ENCODE data around the gene PHACTR1. TPM values are rescaled to one million over a fixed set of nuclear protein-coding genes. Genes with fewer than 3 reads are reported as not detected.

PHACTR1 gene
- total RNA-seq, 1 donor from 2014 or later: 2.2 TPM

DNA sequence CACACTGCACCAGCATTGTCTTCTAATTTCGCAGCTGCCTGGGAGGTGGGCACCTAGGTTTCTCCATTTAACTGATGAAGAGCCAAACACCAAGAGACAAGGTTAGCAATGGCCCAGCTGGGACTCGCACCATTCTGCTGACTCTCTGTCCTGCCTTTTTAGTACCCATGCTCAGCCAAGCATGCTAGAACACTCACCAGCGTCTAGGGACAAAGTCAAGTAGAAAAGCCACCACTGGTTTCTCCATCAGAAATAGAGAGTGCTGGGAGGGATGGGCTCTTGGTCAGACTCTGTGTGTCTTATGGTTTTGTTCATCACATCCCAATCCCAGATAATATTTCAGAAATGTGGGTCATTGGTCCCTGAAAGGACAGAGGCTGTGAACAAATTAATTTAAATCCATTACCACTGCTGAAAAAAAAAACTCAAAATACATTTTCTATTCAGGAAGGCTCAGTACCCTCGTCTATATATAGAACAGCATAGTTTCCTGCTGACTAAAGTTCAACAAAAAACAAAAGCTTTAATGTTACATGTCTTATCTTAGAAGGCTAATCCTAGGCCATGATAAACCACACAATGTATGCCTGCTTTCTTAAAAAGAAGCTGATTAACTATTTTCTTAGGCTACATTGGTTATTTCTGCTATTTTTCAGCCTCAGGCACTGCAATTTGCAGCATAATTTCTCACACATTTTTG lies 500.8 kb downstream of the PHACTR1 start:
- Histone ChIP-seq H3K36me3 (ENCODE audit: control insufficient read depth, insufficient read depth, low read length) (no peaks in the 10 kb centered on the region), H3K4me3 (ENCODE audit: low read depth, low read length) (no peak overlapping the region), H3K27me3 (ENCODE audit: control insufficient read depth, insufficient read depth, low read length) (no peaks in the 10 kb centered on the region)
- TF ChIP-seq, protein P1, sequence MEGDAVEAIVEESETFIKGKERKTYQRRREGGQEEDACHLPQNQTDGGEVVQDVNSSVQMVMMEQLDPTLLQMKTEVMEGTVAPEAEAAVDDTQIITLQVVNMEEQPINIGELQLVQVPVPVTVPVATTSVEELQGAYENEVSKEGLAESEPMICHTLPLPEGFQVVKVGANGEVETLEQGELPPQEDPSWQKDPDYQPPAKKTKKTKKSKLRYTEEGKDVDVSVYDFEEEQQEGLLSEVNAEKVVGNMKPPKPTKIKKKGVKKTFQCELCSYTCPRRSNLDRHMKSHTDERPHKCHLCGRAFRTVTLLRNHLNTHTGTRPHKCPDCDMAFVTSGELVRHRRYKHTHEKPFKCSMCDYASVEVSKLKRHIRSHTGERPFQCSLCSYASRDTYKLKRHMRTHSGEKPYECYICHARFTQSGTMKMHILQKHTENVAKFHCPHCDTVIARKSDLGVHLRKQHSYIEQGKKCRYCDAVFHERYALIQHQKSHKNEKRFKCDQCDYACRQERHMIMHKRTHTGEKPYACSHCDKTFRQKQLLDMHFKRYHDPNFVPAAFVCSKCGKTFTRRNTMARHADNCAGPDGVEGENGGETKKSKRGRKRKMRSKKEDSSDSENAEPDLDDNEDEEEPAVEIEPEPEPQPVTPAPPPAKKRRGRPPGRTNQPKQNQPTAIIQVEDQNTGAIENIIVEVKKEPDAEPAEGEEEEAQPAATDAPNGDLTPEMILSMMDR (IDR thresholded peaks at IDR 0.05; ENCODE audit: insufficient read depth, low read length, poor library complexity, severe bottlenecking): no peak
- no peak for DNase-seq (ENCODE audit: low read depth)

DNA sequence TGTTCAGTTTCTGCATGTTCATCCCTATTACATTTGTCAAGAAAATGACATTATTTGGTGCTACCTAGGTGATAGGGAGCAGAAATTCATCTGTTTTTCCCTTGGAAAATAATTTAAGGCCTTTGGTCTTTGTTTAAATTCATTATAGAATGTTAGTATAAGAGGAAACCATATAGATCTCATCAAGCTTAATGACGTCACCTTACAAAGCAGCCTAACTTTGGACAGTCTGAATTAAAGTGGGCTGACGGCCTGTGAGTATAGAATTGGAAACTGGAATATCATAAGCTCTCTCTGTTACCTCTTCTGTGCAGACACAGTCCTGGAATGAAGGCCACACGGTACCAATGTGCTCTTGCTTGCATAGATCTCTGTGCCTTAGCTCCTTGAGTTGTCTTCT lies 503.7 kb downstream of the PHACTR1 start:
- no peak overlapping the region for H3K4me3 ChIP-seq (ENCODE audit: low read depth, low read length)
- no peaks in the 10 kb centered on the region for H3K36me3 ChIP-seq (ENCODE audit: control insufficient read depth, insufficient read depth, low read length)
- H3K27me3 ChIP-seq (ENCODE audit: control insufficient read depth, insufficient read depth, low read length): no peaks in the 10 kb centered on the region
- DNase-seq (ENCODE audit: low read depth): no peak
- TF ChIP-seq, protein P1 (IDR thresholded peaks at IDR 0.05; ENCODE audit: insufficient read depth, low read length, poor library complexity, severe bottlenecking): no peak

DNA sequence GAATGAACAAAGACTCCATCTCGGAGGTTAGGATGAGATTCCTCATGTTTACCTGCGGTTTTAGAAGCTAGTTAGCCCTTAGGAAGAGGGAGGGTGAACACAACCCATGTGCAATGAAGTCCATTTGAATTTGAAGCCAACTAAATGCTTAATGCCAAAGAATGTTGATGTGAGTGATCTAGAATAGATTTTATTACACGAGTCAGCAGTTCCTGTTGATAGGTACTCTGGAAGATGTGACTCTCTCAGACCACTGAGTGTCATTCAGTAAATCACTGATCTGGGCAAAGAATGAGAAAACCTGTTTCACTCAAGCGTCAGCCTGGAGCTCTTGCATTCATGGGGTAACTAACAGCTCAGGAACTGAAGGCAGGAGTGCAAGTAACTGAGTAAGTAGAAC lies 505.5 kb downstream of the PHACTR1 start:
- no peak overlapping the region for H3K4me3 ChIP-seq (ENCODE audit: low read depth, low read length)
- H3K27me3 ChIP-seq (ENCODE audit: control insufficient read depth, insufficient read depth, low read length): no peaks in the 10 kb centered on the region
- DNase-seq (ENCODE audit: low read depth): no peak
- TF ChIP-seq, protein P1 (IDR thresholded peaks at IDR 0.05; ENCODE audit: insufficient read depth, low read length, poor library complexity, severe bottlenecking): no peak
- H3K36me3 ChIP-seq (ENCODE audit: control insufficient read depth, insufficient read depth, low read length): no peaks in the 10 kb centered on the region

DNA sequence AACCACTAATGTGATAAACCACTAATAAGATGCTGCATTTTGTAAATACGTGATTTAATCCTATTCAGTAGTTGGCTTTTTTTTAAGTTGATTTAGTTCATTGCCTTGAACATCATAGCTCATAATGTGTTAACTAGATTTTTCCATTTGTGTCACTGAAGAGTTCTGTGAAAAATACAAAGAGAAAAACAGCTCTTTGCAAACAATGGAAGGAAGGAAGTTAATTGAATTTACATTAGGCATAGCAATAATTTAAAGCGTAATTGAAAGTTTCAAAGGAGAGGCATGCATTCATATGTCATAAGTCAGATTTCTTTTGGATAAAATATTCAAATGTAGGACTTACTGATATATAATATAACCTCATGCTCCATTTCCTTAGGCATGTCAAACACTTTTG lies 509.5 kb downstream of the PHACTR1 start:
- no peaks in the 10 kb centered on the region for H3K36me3 ChIP-seq (ENCODE audit: control insufficient read depth, insufficient read depth, low read length)
- H3K4me3 ChIP-seq (ENCODE audit: low read depth, low read length): no peak overlapping the region
- TF ChIP-seq, protein P1 (IDR thresholded peaks at IDR 0.05; ENCODE audit: insufficient read depth, low read length, poor library complexity, severe bottlenecking): no peak
- DNase-seq (ENCODE audit: low read depth): no peak
- no peaks in the 10 kb centered on the region for H3K27me3 ChIP-seq (ENCODE audit: control insufficient read depth, insufficient read depth, low read length)

DNA sequence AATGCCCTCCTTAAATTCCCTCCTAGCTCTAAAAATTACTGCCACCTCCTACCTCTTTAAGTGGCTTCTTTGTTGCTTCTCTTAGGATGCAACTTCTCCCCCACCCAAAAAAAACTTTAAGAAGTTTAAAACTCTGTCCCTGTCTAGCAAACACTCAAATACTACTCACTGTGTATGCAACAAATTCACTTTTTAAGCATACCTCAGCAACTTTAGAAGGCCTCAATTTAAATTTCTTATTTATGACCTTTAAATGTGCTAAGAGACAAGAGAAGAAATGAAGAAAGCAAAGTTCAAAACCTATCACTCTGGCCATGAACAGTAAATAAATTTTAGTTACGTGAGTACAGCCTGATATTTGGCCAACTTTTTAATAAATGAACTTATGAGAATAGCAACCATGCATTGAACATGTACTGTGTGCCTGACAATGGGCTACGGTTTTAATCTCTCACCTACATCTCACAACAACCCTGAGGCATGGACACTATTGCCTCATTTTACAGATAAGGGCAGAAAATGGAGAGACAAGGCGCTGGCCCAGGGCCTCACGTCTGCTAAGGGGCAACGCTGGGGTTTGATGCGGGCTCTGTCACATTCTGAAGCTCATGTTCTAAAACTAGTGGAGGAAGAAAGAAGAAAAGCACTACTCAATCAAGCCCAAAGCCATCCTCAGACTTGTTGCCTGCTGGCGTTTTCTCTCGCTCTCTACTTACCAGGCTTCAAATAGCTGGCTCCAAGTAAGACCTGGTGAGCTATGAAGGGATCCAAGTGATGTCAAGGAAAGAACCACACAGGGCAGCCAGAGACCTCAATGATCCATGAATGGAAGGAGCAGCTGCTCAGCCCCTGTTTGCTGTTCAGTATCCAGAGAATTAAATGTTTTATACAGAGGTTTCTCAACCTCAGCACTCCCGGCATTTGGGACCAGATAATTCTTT lies 512.0 kb downstream of the PHACTR1 start:
- Histone ChIP-seq H3K4me3 (ENCODE audit: low read depth, low read length) (no peak overlapping the region), H3K27me3 (ENCODE audit: control insufficient read depth, insufficient read depth, low read length) (no peaks in the 10 kb centered on the region), H3K36me3 (ENCODE audit: control insufficient read depth, insufficient read depth, low read length) (no peaks in the 10 kb centered on the region)
- DNase-seq (ENCODE audit: low read depth): no peak
- TF ChIP-seq, protein P1 (IDR thresholded peaks at IDR 0.05; ENCODE audit: insufficient read depth, low read length, poor library complexity, severe bottlenecking): no peak
